GM12864 (cell line): ENCODE data around the gene SLC47A2.

Experiments used
- DNase-seq: peaks from one replicate; pipeline ENCODE4 v3.0.0-alpha.2; 2011; ENCODE audit warnings: low read depth
- H3K4me3 ChIP-seq: 2 replicates; pipeline ENCODE4 v1.5.1; 2011; ENCODE audit warnings: mild to moderate bottlenecking, low read depth, low read length, control low read depth
- CTCF ChIP-seq: IDR thresholded peaks from 2 replicates; pipeline ENCODE4 v1.5.1; 2011; ENCODE audit warnings: low read depth, mild to moderate bottlenecking, moderate library complexity, low read length, control low read depth, inconsistent platforms; ENCODE audit errors: missing control alignments

SLC47A2 gene

GRCh38 chr17:19752216-19753050 lies 36.0 kb upstream of the SLC47A2 start:
- no peak for DNase-seq
- H3K4me3 ChIP-seq = no peak overlapping the region
- no peak for TF ChIP-seq CTCF

GRCh38 chr17:19750835-19751234 lies 34.5 kb upstream of the SLC47A2 start:
- no peak for TF ChIP-seq CTCF
- DNase-seq = no peak
- no peak overlapping the region for H3K4me3 ChIP-seq

- DNase-seq = no peak
- no peak for TF ChIP-seq CTCF
- no peak overlapping the region for H3K4me3 ChIP-seq
Observed at GRCh38 chr17:19750020-19750572, 33.7 kb upstream of the SLC47A2 start.

GRCh38 chr17:19748807-19749193 lies 32.4 kb upstream of the SLC47A2 start:
- no peak for DNase-seq
- TF ChIP-seq CTCF = no peak
- no peak overlapping the region for H3K4me3 ChIP-seq

GRCh38 chr17:19747829-19748806 lies 31.7 kb upstream of the SLC47A2 start, which contains the start of gene ALDH3A1:
ALDH3A1 (minus strand) TSS chr17:19748298; CDS start chr17:19745129, 3,169 bp downstream.
- no peak for DNase-seq
- H3K4me3 ChIP-seq = no peak within 1 kb of the TSS
- TF ChIP-seq CTCF = no peak

- no peak for DNase-seq
- no peak overlapping the region for H3K4me3 ChIP-seq
- TF ChIP-seq CTCF = no peak
Observed at GRCh38 chr17:19747159-19747719, 30.9 kb upstream of the SLC47A2 start.
